Ishikawa (cell line): ENCODE measurements around the gene STRN.

Experiments
- CEBPB ChIP-seq: IDR thresholded peaks from 2 replicates; pipeline ENCODE4 v1.6.1; 2012
- CREB1 ChIP-seq: IDR thresholded peaks from 2 replicates; pipeline ENCODE4 v1.6.1; 2012; ENCODE audit warnings: low read depth
- EGR1 ChIP-seq: IDR thresholded peaks from 2 replicates; pipeline ENCODE4 v1.6.1; 2012
- EP300 ChIP-seq: IDR thresholded peaks from 2 replicates; pipeline ENCODE4 v1.6.1; 2012; ENCODE audit warnings: borderline replicate concordance
- FOXM1 ChIP-seq: IDR thresholded peaks from 2 replicates; pipeline ENCODE4 v1.6.1; 2012; ENCODE audit warnings: low read depth, borderline replicate concordance
- NFIC ChIP-seq: IDR thresholded peaks from 2 replicates; pipeline ENCODE4 v1.6.1; 2012
- RAD21 ChIP-seq: IDR thresholded peaks from 2 replicates; pipeline ENCODE4 v1.6.1; 2012; ENCODE audit warnings: low read depth
- REST ChIP-seq: IDR thresholded peaks from 2 replicates; pipeline ENCODE4 v1.6.1; 2012; ENCODE audit warnings: low read depth, mild to moderate bottlenecking
- TAF1 ChIP-seq: IDR thresholded peaks from 2 replicates; pipeline ENCODE4 v1.6.1; 2012; ENCODE audit warnings: low read depth, mild to moderate bottlenecking
- TCF12 ChIP-seq: IDR thresholded peaks from 2 replicates; pipeline ENCODE4 v1.6.1; 2012; ENCODE audit warnings: low read depth
- TEAD4 ChIP-seq: IDR thresholded peaks from 2 replicates; pipeline ENCODE4 v1.6.1; 2012
- USF1 ChIP-seq: IDR thresholded peaks from 2 replicates; pipeline ENCODE4 v1.6.1; 2012
- YY1 ChIP-seq: IDR thresholded peaks from 2 replicates; pipeline ENCODE4 v1.6.1; 2012; ENCODE audit warnings: low read depth
- ZBTB7A ChIP-seq: IDR thresholded peaks from 2 replicates; pipeline ENCODE4 v1.6.1; 2012; ENCODE audit warnings: low read depth
- TF ChIP-seq, protein P1 (sequence below): IDR thresholded peaks from 2 replicates; pipeline ENCODE4 v1.6.1; 2012

Gene STRN

DNA sequence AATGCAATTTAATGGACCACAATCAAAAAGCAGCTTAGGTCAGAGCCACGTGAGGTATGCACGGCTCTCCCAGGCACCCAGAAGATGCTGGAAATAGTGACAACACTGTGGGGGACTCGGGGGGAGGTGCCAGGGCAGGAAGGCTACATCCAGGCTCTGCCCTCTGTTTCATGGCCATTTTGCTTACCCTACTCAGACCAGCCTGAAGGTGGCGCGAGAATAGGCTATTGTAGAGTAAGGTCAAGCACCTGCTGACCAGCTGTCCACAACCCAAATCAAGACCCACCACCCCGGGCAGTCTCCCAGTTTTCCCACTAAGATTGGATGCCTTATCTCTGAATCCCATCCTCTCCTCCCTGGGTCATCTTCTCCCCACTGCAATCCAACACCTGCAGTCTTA, 154.1 kb downstream of the STRN start:
- TF ChIP-seq FOXM1 = no peak
- TF ChIP-seq NFIC = no peak
- no peak for TF ChIP-seq ZBTB7A
- no peak for TF ChIP-seq TEAD4
- TF ChIP-seq REST = no peak
- TF ChIP-seq YY1 = no peak
- TF ChIP-seq RAD21 = no peak
- TF ChIP-seq EGR1 = no peak
- TF ChIP-seq TCF12 = no peak
- no peak for TF ChIP-seq CREB1
- no peak for TF ChIP-seq TAF1
- TF ChIP-seq EP300 = no peak
- no peak for TF ChIP-seq CEBPB
- TF ChIP-seq, protein P1, sequence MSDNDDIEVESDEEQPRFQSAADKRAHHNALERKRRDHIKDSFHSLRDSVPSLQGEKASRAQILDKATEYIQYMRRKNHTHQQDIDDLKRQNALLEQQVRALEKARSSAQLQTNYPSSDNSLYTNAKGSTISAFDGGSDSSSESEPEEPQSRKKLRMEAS = no peak
- TF ChIP-seq USF1 = no peak

- TF ChIP-seq EP300 (no peak), EGR1 (no peak), ZBTB7A (no peak), RAD21 (no peak), TCF12 (no peak), CREB1 (no peak), CEBPB (no peak), TEAD4 (no peak), NFIC (no peak), TAF1 (no peak), FOXM1 (no peak), USF1 (no peak), YY1 (no peak)
- TF ChIP-seq, protein P1 = no peak
These were observed 155.3 kb downstream of the STRN start for GRCh38 chr2:36811071-36811470.

- no peak for TF ChIP-seq EGR1
- no peak for TF ChIP-seq TAF1
- TF ChIP-seq RAD21 = no peak
- no peak for TF ChIP-seq CREB1
- TF ChIP-seq YY1 = no peak
- TF ChIP-seq USF1 = no peak
- no peak for TF ChIP-seq TCF12
- no peak for TF ChIP-seq NFIC
- no peak for TF ChIP-seq REST
- TF ChIP-seq, protein P1 = no peak
- TF ChIP-seq ZBTB7A = no peak
- no peak for TF ChIP-seq EP300
- TF ChIP-seq FOXM1 = no peak
- no peak for TF ChIP-seq TEAD4
- no peak for TF ChIP-seq CEBPB
These were observed 157.3 kb downstream of the STRN start for GRCh38 chr2:36809069-36809445.

GRCh38 chr2:36808386-36809068, 157.8 kb downstream of the STRN start:
- TF ChIP-seq TEAD4 (no peak), YY1 (no peak), ZBTB7A (no peak), FOXM1 (no peak), USF1 (no peak), RAD21 (no peak), TCF12 (no peak), TAF1 (no peak), EP300 (no peak), CEBPB (no peak), CREB1 (no peak), REST (no peak), NFIC (no peak), EGR1 (no peak)
- TF ChIP-seq, protein P1 = no peak
